ENCODE data around the gene LIX1L.
A peak's percentile ranks its signal among the peaks of the same experiment; 100 is the strongest.

DNA sequence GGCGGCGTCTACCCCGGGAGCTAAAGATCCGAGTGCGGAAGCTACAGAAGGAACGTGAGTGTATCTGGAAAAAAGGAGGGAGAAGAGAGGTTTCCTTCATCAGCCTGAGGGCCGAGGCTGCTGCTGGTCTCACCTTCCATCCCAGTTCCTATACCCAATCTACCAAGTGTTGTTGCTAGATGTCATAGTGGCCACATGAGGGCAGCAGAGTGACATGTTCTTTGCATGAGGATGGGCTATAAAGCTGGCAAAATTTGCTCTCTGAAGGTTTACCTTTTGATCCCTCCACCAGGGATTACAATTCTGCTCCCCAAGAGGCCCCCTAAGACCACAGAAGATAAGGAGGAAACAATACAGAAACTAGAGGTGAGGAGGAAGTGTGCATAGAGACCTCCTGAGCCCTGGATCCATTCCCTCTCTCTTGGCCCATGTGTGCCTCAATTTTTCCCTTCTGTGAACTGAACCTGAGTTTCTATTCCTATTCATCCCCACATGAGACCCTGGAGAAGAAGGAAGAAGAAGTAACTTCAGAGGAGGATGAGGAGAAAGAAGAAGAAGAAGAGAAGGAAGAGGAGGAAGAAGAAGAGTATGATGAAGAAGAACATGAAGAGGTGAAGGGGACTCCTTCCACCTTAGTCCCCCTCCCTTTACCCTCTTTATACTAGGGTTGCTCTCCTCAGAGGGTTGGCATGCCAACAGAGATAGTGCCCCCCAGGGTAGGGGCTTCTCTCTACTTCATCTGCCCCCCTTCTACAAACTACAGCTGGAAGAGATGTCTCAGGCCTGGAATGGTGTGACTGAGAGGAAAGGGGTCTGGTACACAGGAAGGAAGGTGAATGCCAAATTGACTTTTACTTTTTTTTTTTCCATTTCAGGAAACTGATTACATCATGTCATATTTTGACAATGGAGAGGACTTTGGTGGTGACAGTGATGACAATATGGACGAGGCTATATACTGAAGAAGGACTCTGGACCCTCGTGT lies 20.0 kb upstream of the LIX1L start:
- TF ChIP-seq, protein P1, sequence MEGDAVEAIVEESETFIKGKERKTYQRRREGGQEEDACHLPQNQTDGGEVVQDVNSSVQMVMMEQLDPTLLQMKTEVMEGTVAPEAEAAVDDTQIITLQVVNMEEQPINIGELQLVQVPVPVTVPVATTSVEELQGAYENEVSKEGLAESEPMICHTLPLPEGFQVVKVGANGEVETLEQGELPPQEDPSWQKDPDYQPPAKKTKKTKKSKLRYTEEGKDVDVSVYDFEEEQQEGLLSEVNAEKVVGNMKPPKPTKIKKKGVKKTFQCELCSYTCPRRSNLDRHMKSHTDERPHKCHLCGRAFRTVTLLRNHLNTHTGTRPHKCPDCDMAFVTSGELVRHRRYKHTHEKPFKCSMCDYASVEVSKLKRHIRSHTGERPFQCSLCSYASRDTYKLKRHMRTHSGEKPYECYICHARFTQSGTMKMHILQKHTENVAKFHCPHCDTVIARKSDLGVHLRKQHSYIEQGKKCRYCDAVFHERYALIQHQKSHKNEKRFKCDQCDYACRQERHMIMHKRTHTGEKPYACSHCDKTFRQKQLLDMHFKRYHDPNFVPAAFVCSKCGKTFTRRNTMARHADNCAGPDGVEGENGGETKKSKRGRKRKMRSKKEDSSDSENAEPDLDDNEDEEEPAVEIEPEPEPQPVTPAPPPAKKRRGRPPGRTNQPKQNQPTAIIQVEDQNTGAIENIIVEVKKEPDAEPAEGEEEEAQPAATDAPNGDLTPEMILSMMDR (IDR thresholded peaks at IDR 0.05 in 8 of 11, conservative IDR thresholded peaks at IDR 0.05 in 3 of 11): peak; percentile 82 to 97 (median 94)
- TF ChIP-seq POLR2AphosphoS5 (IDR thresholded peaks at IDR 0.05): peak in 1 of 3 donors; percentile 89
- TF ChIP-seq POLR2A (IDR thresholded peaks at IDR 0.05): no peak

Measured in spleen (tissue), 7 donors.